Stimulated activated CD8-positive, alpha-beta memory T cell treated with anti-CD3 and anti-CD28 coated beads, Interleukin-12 subunit alpha, Interleukin-12 subunit beta, amount 100 ng/mL, for 24 hours (primary cell): Measurements from ENCODE around the gene VPS26B.

Source experiments
- DNase-seq: peaks from one replicate; pipeline ENCODE4 v3.0.0-alpha.2; 2020; ENCODE audit errors: extremely low read depth

The VPS26B gene

DNA sequence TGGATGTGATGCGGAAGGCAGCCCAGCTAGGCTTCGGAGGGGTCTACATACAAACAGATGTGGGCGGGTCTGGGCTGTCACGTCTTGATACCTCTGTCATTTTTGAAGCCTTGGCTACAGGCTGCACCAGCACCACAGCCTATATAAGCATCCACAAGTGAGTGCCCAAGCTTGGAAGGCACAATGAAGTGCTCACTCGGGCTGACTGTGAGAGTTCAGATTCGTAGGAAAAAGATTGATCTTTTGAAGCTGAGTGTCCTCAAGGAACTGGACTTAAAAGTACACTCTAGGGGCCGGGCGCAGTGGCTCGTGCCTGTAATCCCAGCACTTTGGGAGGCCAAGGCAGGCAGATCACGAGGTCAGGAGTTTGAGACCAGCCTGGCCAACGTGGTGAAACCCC lies 32.6 kb downstream of the VPS26B start:
- DNase-seq: no peak

DNA sequence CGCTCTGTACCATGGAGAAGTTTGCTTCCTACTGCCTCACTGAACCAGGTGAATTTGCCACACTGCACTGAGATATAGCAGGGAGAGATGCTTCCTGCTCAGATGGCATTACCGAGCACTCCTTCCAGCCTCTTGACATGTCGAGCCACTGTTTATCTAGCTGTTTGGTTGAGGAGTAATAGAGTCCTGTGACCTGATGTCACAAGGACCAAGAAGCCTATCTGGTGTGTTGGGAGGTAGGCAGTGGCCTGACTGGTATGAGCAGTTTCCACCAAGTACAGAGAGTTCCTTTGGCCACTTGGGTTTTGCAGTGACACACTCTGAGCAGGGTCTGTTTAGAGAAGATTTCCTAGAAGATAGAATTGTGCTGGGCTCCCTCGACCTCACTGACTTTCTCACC lies 34.1 kb downstream of the VPS26B start:
- no peak for DNase-seq

DNA sequence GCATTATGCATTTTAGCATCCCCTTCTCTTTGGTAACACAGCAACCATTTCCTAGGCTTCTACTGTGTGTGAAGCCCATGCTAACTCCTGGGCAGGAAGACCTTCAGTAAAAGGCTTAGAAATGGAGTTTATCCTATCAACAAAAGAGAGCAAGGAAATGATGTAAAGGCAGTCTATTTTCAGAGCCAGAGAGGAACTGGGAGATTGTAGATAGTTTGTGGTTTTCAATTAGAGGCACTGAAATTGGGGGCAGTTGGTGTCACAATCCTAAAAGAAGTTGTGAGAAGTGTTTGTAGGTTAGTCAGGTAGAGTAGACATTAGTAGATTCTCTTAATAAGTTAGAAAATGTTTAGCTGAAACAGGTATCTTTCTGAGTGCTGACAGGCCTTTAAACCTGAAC lies 36.0 kb downstream of the VPS26B start:
- DNase-seq: no peak

GRCh38 chr11:134260983-134261382 lies 36.5 kb downstream of the VPS26B start:
- DNase-seq: no peak

- DNase-seq: no peak
Measured at GRCh38 chr11:134261626-134262488, 37.4 kb downstream of the VPS26B start.

DNA sequence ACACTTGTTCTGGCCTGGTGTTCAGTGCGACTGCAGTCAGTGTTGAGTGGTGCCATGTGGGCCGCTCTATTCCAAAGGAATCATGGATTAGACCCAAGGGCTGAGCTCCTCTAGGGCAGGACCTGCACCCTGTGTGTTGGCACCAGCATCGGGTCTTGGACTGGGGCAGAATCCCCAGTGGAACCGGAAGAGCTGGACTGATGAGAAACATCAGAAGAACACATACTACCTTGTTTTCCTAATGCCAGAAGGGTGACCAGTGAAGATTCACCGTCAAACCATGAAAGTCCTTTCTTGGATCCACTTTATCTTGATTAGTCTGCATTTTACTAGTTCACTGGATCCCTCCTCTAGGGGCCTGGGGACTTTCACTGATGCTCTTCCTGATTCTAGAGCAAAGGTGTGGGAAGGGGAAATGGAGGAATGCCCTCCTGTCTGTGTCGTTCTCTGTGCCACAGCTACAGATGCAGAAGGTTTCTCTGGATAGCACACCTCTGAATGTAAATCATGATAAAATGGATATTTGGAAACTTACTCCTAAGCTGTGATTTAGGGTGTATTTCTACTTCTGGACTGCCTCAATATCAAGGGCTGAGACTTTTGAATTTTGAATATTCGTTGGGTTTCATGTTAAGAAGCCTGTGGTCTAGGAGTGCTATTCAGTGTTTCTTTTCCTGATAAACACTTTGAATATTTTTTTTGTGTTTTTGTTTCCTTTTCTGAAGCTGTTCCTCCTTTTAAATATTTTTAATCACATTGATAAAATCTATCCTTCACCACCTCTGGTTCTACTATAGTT lies 40.7 kb downstream of the VPS26B start:
- DNase-seq: no peak

- DNase-seq: no peak
Measured at GRCh38 chr11:134266440-134266839, 42.0 kb downstream of the VPS26B start.

DNA sequence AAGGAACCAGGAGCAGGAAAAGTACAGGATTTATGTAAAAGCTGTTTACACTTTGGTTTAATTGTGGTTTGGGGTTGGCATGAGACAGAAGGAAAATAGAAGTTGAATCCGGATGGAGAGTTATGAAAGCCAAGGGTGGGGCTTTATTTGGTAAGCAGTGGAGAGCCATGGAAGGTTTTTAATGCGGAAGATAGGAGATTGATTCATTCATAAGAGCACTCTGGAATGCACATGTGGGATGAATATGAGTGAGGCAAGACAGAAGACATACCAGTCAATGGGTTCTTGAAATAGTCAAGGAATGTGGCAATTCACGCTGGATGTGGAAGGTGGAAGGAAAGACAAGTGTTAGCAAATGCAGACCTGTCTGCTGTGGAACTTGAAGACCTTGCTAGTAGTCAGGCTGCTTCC lies 42.4 kb downstream of the VPS26B start:
- no peak for DNase-seq

- DNase-seq: no peak
Measured at GRCh38 chr11:134267461-134267860, 43.0 kb downstream of the VPS26B start.

- DNase-seq: no peak
Measured at GRCh38 chr11:134267966-134268365, 43.5 kb downstream of the VPS26B start.

- DNase-seq: no peak
Measured at GRCh38 chr11:134270250-134270714, 45.8 kb downstream of the VPS26B start.

DNA sequence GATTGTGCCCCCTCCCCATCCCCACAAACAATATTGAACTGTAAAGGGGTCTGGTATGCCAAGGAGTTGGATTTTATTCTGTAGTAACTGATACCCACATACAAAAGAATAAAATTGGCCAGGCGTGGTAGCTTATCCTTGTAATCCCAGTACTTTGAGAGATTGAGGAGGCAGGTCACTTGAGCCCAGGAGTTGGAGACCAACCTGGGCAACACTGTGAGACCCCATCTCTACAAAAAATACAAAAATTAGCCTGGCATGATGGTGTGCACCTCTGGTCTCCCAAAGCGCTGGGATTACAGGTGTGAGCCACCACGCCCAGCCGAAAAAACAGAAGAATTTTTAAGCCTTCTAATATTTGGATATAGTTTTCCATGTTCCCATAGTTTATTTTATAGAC lies 47.5 kb downstream of the VPS26B start:
- DNase-seq: no peak

GRCh38 chr11:134272381-134273316 lies 48.2 kb downstream of the VPS26B start:
- no peak for DNase-seq

- no peak for DNase-seq
Measured at GRCh38 chr11:134273317-134273712, 48.8 kb downstream of the VPS26B start.

GRCh38 chr11:134275188-134275533 lies 50.7 kb downstream of the VPS26B start:
- DNase-seq: no peak

- DNase-seq: peak; percentile 58
Measured at GRCh38 chr11:134275534-134276395, 51.3 kb downstream of the VPS26B start, which contains the start of gene GLB1L3. Gene GLB1L3 (plus strand): TSS chr11:134276379. CDS start chr11:134276741, 362 bp downstream.

DNA sequence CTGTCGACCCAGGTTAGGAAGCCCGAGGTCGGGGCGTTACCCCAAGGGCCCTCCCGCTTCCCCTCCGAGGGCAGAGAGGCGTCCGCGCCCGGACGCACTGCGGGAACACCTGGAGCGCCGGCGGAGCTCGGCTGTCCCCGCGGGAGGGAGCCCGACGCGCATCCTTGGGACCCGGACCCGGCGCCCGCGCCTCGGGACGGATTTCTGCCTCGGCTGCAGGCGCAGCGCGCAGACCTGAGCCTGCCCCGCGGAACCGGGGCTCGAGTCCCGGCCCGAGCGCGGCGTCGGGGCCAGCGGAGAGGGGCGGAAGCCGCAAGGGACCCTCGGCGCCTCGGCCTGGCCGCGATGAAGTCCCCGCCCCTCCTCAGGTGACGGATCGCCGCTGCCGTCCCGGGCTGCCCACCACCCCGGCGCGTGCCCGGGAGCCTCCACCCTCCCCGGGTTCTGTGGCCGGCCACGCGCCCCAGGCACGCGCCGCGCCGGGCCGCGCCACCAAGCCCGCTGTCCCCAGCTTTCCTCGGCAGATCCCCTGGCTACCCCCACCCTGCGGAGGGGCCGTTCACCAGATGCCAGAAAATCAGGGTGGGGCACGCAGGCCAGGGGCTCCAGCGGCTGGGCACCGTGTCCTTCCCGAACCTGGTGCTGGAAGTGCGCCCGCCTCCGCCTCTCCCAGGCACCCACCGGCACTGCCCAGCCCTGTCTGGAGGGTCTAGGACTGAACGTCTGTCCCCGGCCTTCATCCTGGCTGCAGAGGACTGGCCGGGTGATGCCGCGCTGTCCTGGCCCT lies 52.1 kb downstream of the VPS26B start:
- DNase-seq: no peak

DNA sequence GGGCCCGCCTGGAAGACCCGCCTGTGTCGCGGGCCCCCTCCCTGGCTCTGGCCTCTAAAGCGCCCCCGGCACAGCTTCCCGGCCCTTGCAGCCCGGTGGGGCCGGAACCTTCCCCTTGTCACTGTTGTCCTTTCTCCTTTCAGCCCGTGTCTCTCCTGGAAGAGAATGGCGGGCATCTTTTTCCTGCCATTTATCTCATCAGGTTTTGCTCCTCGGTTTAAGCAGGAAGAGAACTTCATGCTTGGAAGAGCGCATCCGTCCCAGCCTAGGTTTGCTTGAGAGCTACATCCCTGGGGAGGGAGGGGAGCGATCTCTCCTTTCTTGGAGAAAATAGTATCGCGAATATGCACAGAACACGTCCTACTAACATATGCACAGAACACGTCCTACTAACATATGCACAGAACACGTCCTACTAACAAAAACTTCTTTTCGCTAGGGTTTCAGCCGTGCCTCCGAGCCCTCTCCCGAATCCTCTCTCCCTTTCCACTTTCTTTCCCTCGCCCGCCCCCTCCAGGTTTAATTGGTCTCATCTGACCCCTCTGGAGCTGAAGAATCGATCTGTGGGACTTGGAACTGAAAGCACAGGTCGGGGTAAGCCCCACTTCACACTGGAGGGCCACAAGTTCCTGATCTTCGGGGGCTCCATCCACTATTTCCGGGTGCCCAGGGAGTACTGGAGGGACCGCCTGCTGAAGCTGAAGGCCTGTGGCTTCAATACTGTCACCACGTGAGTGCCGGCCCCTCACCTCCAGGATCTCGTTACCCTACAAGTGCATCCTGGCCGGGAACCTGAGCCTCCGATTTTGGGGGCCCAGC lies 52.9 kb downstream of the VPS26B start:
- no peak for DNase-seq

- no peak for DNase-seq
Measured at GRCh38 chr11:134278356-134278755, 53.9 kb downstream of the VPS26B start.
